Raji (cell line): ENCODE results near the gene MAST2.

ENCODE experiments used
- POLR2A ChIP-seq: IDR thresholded peaks from 2 replicates; pipeline ENCODE4 v1.6.1; 2011; ENCODE audit warnings: low read depth, low read length, control low read depth; ENCODE audit not compliant: insufficient read depth

Gene MAST2

DNA sequence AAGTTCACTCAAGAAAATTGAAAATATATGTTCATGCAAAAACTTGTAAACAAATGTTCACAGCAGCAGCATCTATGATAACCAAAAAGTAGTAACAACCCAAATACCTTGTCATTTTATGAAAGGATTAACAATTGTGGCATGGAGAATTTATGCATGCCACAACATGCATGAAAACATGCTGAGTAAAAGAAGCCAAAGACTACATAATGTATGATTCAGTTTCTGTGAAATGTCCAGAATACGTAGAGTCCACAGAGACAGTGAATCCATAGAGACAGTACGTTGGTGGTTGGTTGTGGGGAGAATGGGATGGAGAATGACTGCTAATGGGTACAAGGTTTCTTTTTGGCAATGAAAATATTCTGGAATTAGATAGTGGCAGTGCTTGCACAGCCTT, 148.7 kb downstream of the MAST2 start:
- TF ChIP-seq POLR2A, result no peak

DNA sequence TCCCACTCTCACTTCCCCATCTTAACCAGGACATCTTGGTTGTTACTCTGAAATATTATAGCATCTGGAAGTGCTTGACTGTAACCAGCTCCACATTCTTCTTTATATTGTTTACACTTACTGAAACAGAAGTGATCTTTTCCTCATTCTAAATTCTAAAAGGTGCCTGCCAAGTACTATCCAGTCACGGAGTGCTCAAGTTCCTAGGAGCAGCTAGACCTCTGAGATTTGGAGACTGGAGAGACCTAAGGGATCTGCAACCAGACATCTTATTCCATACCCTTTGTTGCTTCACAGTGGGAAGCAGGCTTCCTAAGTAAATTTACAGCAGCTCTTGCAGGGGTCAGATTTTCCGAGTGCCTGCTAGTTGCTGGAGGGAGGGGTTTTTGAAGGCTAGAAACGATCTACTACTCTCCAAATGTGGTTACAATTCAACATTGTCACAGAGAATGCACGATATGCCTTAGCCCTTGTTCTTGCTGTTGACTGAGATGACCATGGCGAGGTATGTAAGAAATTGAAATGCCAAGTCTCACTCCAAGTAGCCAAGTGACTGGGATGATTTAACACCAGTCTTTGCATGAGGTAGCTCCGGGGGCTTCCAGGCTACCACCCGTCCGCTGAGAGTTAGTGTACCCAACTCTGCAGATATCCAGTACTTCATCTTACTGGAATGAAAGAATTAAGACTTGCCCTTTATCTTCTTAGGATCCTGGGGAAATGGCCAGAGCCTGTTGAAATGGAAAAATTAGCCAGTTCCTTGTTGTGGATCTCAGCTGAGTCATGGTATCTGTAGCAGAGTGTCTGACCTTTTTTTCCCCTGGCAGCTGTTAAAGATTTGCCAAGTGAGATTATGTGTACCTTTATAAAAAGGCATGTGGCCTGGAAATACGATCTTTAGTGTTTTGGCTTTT, 150.8 kb downstream of the MAST2 start:
- TF ChIP-seq POLR2A, result no peak

DNA sequence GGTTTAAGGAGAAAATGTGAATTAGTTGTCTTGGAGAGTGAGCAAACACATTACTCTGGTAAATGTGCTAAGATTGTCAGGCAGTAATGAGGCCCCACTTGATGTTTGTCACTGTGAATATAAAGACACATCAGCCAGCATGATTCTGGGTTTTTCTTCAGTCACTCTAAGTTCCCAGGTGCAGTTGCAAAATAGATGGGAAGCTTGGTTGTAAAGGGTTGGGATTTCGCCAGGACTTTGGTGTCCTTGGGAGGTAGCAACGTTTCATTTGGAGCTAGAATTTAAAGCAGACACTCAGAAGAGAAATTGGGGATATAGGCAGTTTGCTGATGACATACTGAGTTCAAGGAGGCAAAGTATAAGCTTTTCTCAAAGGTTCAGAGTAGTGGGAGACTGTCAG, 154.3 kb downstream of the MAST2 start:
- TF ChIP-seq POLR2A, result no peak

GRCh38 chr1:45958317-45958716, 154.9 kb downstream of the MAST2 start:
- TF ChIP-seq POLR2A, result no peak

GRCh38 chr1:45960930-45961715, 157.7 kb downstream of the MAST2 start:
- no peak for TF ChIP-seq POLR2A

- no peak for TF ChIP-seq POLR2A
These were observed 165.7 kb downstream of the MAST2 start for GRCh38 chr1:45968941-45969666.

- TF ChIP-seq POLR2A, result no peak
These were observed 166.5 kb downstream of the MAST2 start for GRCh38 chr1:45969866-45970265.

DNA sequence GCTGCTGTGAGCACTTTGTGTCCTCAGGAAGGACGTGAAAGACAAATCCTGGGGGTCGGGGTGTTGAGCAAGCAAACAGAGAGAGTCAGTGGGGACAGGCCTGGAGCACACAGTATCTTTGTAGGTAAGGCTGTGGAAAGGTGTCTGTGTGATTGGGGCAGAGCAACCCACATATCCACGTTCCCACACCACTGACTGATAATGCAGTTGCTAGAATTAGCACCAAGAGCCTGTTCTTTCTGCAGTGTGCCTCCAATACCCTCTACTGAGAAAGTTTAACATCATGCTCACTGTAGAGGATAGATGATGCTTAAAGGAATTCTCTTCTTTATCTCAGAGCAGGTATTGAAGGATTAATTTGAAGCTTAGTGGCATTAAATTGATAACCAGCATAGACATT, 167.9 kb downstream of the MAST2 start:
- no peak for TF ChIP-seq POLR2A

DNA sequence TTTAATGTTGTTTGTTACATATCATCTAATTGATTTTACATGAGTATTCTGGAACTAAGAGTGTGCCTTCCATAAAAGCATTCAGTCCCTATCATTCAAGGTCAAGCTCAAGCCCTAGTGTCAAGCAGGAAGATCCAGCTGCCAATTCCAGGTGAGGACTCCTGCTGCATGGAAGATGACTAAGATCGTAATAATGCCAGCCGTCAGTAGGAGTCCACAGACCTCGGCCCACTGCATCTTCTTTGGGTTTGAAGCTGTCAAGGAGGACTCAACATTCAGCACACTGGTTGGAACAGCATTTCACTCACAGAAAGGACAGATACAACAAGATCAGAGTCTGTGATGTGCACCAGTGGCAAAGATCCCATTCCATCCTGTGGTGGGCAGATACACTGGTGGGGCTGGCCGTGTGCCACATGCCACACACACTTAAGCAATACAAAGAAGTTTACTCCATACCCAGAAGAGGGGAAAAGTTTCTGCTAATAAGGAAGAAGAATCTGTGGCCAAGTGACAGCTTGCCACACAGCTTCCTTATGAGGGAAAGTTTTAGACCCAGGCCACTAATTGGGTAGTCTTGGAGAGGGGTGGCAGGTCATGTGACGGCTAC, 168.6 kb downstream of the MAST2 start:
- no peak for TF ChIP-seq POLR2A

GRCh38 chr1:45972621-45973020, 169.2 kb downstream of the MAST2 start:
- no peak for TF ChIP-seq POLR2A

DNA sequence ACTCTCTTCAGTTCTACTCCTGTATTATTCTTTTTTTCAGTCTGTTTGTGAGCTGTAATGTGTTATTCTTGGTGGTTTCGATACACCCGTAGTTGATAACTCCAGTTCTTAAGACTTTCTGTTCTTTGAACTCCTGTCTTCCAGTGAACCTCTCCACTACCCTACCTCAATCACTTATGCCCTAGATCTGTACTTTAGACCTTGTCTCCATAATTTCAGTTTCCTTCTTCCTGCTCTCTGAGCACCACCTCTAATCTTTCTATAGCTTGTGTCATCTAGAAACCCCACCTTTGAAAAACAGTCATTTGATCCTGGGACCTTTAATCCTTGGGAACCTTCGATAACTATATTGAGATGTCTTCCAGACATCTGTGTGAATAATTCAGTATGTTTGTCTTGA, 169.7 kb downstream of the MAST2 start:
- no peak for TF ChIP-seq POLR2A

DNA sequence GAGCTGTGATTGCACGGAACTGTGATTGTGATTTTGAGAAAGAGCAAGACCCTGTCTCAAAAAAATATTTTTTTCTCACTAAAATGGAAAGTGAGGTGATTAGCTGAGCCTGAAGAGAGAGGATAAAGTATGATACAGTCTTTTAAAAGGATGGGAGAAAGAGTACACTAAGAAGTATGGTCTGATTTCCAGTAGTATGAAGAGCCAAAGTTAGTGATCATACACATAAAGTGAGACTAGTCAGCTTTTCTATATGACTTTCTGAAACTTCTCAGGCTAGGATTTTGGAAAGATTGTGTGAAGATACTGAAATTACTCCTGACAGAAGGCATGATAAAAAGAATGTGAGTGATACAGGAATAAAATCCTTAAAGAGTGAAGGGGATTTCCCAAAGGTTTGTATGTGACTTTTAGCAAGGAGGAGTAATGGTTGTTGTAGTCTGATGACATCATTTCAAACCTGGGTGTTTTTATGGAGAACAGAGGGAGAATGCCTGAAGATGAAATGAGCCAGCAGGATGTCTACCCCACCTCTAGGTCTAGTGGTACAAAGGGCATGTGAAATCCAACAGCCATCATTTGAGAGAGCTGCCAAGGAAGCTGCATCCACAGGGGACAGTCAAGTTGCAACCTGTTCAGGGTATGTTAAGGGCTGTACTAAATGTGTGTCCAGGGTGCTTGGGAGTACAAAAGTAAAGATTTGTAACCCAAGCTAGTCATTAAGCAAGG, 171.3 kb downstream of the MAST2 start:
- no peak for TF ChIP-seq POLR2A

DNA sequence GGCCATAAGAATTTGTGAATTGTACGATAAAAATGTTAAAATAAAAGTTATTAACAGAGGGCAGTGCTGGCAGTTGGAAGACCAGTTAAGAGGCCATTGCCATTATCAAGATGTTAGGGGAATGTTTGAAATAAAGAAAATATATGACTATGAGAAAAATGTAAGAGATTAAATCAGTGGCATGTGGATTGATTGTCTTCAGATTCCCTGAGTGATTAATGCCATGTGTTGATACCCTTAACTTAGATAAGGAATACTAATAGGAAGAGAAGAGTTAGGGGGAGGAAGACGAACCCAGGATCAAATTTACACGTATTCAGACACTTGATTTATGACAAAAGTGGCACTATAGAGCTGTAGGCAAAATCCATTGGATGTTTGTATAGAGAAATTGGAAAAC, 173.2 kb downstream of the MAST2 start:
- TF ChIP-seq POLR2A, result no peak

DNA sequence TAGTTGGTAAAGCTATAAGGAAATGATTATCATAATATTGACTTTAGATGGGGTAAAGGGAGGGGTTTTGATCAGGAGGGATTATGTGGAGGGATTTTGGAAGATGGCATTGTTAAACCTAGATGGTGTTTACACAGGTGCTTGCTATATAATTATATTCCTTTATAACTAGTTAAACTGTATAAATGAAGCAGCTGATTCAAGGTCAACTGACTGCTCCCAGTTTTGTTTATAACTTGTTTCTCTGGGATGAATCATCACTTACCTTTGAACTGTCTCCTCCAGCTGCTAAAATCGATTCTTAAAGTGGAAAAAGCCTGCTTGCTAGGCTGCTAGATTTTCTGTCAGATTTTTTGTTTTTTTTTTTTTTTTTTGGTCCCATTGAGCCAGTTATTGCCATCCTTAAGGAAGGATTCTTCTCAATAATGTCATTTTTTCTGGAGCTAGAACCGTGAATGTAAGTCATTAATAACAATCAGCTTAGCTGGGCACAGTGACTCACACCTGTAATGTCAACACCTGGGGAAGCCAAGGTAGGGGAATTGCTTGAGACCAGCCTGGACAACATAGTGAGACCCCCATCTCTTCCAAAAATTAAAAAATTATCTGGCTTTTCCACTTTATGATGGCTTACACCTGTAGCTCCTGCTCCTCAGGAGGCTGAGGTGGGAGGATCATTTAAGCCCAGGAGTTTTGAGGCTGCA, 175.8 kb downstream of the MAST2 start:
- TF ChIP-seq POLR2A, result no peak

- no peak for TF ChIP-seq POLR2A
These were observed 176.4 kb downstream of the MAST2 start for GRCh38 chr1:45979778-45980176.
